ENCODE data around the gene LRRC8D. TPM values are rescaled to one million over a fixed set of nuclear protein-coding genes. Genes with fewer than 3 reads are reported as not detected.

LRRC8D gene
- total and polyA plus RNA-seq, 9 of the 15 experiments (the other 6 are each of a cell fraction or from before 2014, with no cell fraction given): 3.4 to 53.9 (median 15.9) TPM

DNA sequence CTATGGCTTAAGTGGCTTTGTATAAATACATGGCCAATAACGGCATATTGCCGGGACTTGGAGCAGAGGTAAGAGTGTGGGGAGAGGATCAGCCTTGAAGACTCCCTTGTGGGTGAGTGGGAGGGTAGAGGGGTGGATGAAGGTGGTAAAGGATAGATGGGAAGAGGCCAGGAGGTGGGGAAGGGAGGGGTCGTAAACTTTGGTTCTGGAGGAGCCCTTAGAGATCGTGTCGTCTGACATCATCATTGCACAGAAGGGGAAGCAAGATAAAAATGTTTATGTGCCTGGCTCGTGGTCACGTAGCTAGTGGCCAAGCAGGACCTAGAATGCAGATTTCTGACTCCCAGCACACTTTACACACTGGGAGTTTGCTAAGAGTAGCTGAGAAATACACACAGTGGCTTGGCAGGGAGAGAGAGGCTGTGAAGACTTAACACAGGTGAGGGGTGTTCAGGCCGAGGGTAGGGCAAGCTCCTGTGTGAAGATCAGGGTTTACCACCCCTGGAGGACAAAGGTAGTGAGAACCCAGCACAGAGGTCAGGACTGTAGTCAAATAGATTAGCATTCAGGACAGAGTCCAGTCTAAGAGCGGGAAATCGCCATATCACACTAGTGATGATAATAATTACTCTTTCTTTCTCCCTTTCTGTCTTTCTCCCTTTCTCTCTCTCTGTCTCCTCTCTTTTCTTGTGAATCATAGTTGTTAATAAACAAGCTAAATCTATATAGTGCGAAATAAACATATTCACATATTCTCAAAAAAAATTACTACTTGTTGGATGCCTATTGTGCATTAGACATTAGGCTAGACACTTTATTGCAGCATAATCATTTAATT lies 75.5 kb downstream of the LRRC8D start (continued):
- TF ChIP-seq SAP30 (IDR thresholded peaks at IDR 0.05; ENCODE audit: borderline replicate concordance, insufficient read depth, low read depth, low read length, poor library complexity, severe bottlenecking) (no peak), PTBP1 (IDR thresholded peaks at IDR 0.05; ENCODE audit: low read depth, low read length) (no peak), MTA2 (IDR thresholded peaks at IDR 0.05; ENCODE audit: low read depth) (peak; percentile 88), CUX1 (CRISPR knock-in tag; IDR thresholded peaks at IDR 0.05) (no peak), FOXJ2 (tag; IDR thresholded peaks at IDR 0.05) (no peak), GMEB1 (CRISPR knock-in tag; IDR thresholded peaks at IDR 0.05) (no peak), RBFOX2 (IDR thresholded peaks at IDR 0.05; ENCODE audit: low read depth, low read length) (peak; percentile 34), FOXA1 (IDR thresholded peaks at IDR 0.05; ENCODE audit: borderline replicate concordance) (no peak), HMGN3 (IDR thresholded peaks at IDR 0.05; ENCODE audit: borderline replicate concordance, extremely low read depth, insufficient read length, low read depth, low read length) (peak; percentile 37), PRMT5 (CRISPR knock-in tag; IDR thresholded peaks at IDR 0.05) (no peak), FIP1L1 (IDR thresholded peaks at IDR 0.05; ENCODE audit: low read depth, low read length, poor library complexity, severe bottlenecking) (no peak), ZSCAN32 (CRISPR knock-in tag; IDR thresholded peaks at IDR 0.05) (no peak), TBP (optimal IDR thresholded peaks at IDR 0.05; ENCODE audit: low read depth, low read length) (peak; percentile 49), ZNF311 (CRISPR knock-in tag; IDR thresholded peaks at IDR 0.05) (no peak), BHLHE40 (IDR thresholded peaks at IDR 0.05; ENCODE audit: low read length) (peak; percentile 89), CAMTA2 (CRISPR knock-in tag; conservative IDR thresholded peaks at IDR 0.05) (no peak), TAF7 (tag; IDR thresholded peaks at IDR 0.05) (no peak), CBX2 (IDR thresholded peaks at IDR 0.05; ENCODE audit: insufficient read depth, low read length, poor library complexity, severe bottlenecking) (no peak), ZNF707 (CRISPR knock-in tag; conservative IDR thresholded peaks at IDR 0.05) (no peak), DIDO1 (tag; IDR thresholded peaks at IDR 0.05; ENCODE audit: low read depth) (no peak), GABPA (tag; conservative IDR thresholded peaks at IDR 0.05; ENCODE audit: low read depth) (peak; percentile 38; the same call in 1 of the 2 replicates), SMAD1 (IDR thresholded peaks at IDR 0.05; ENCODE audit: low read depth, low read length, partially characterized antibody) (peak; percentile 19)
